IPS DF 6.9 (cell line): Measurements from ENCODE around the gene ENPP3.

Experiments used
- DNase-seq: peaks from one replicate; pipeline ENCODE4 v3.0.0-alpha.2; 2013; ENCODE audit warnings: low read depth, low spot score
- H3K27ac ChIP-seq: one replicate; pipeline ENCODE4 v1.5.1; 2013; ENCODE audit warnings: low read length, control low read depth
- H3K27me3 ChIP-seq: 2 replicates; pipeline ENCODE4 v1.6.1; 2013; ENCODE audit warnings: mild to moderate bottlenecking, low read length; ENCODE audit not compliant: control insufficient read depth, insufficient read depth
- H3K36me3 ChIP-seq: 2 replicates; pipeline ENCODE4 v1.6.1; 2013; ENCODE audit warnings: low read length; ENCODE audit not compliant: control insufficient read depth, insufficient read depth
- H3K4me1 ChIP-seq: 2 replicates; pipeline ENCODE4 v1.6.1; 2013; ENCODE audit warnings: low read length; ENCODE audit not compliant: control insufficient read depth, insufficient read depth
- H3K4me3 ChIP-seq: 2 replicates; pipeline ENCODE4 v1.5.1; 2013; ENCODE audit warnings: mild to moderate bottlenecking, low read length
- H3K9me3 ChIP-seq: 2 replicates; pipeline ENCODE4 v1.6.1; 2013; ENCODE audit warnings: low read length, inconsistent platforms; ENCODE audit not compliant: control insufficient read depth, insufficient read depth
- WGBS: extraction: QIAGEN DNeasy Blood & Tissue Kit; methylation state at CpG from one replicate; pipeline ENCODE4 v1.1.7; 2013; ENCODE audit warnings: mixed read lengths, missing lambda C conversion rate; ENCODE audit not compliant: insufficient read length, insufficient coverage; 5-methylcytosine and 5-hydroxymethylcytosine counted together

ENPP3 gene

GRCh38 chr6:131795366-131795765, 158.3 kb downstream of the ENPP3 start:
- no CpG with 5 or more reads among the region's 2 CpGs for WGBS
- no peak for DNase-seq
- no peaks in the 10 kb centered on the region for H3K36me3 ChIP-seq
- H3K27me3 ChIP-seq: no peaks in the 10 kb centered on the region
- no peaks in the 10 kb centered on the region for H3K9me3 ChIP-seq
- peaks cover 2% of the 10 kb centered on the region; the same call in 1 of the 2 replicates for H3K4me1 ChIP-seq
- no peak overlapping the region for H3K4me3 ChIP-seq
- no peak overlapping the region for H3K27ac ChIP-seq
